Aorta (tissue), 5 donors: ENCODE data around the gene GRIK4. TPM values are rescaled to one million over a fixed set of nuclear protein-coding genes. Genes with fewer than 3 reads are reported as not detected.

ENCODE experiments used
- ATAC-seq: fragments of 200-7000 bp; cut with Tn5 transposase; one replicate; pipeline ENCODE4 v1.9.1; 2022; ENCODE audit warnings: moderate library complexity; ENCODE audit not compliant: low FRiP score
- DNase-seq, 2 donors: peaks; one replicate each; pipeline ENCODE4 v3.0.0-alpha.2; 2020
- H3K27ac ChIP-seq, 2 donors: one replicate each; pipeline ENCODE4 v1.5.1; 2013; ENCODE audit warnings: low read length in 2 of 2, mild to moderate bottlenecking in 2 of 2, moderate library complexity in 2 of 2, control low read depth in 1 of 2, inconsistent platforms in 1 of 2, low read depth in 1 of 2
- H3K27me3 ChIP-seq, 2 donors: one replicate each; pipeline ENCODE4 v1.6.1; 2013; ENCODE audit warnings: control low read depth in 1 of 2, low read length in 1 of 2, mild to moderate bottlenecking in 1 of 2, moderate library complexity in 1 of 2; ENCODE audit not compliant: insufficient read depth in 2 of 2, control insufficient read depth in 1 of 2
- H3K36me3 ChIP-seq, 2 donors: one replicate each; pipeline ENCODE4 v1.6.1; 2013; ENCODE audit warnings: control low read depth in 1 of 2, low read length in 1 of 2, mild to moderate bottlenecking in 1 of 2; ENCODE audit not compliant: insufficient read depth in 2 of 2, control insufficient read depth in 1 of 2
- H3K4me1 ChIP-seq, 2 donors: one replicate each; pipeline ENCODE4 v1.6.1; 2013; ENCODE audit warnings: low read length in 2 of 2, control low read depth in 1 of 2, mild to moderate bottlenecking in 1 of 2, moderate library complexity in 1 of 2; ENCODE audit not compliant: insufficient read depth in 2 of 2, control insufficient read depth in 1 of 2
- H3K4me3 ChIP-seq, 2 donors: one replicate each; pipeline ENCODE4 v1.5.1; 2013; ENCODE audit warnings: low read length in 2 of 2, control low read depth in 1 of 2, mild to moderate bottlenecking in 1 of 2
- H3K9me3 ChIP-seq: one replicate; pipeline ENCODE4 v1.6.1; 2013; ENCODE audit warnings: mild to moderate bottlenecking, low read length; ENCODE audit not compliant: control insufficient read depth
- WGBS, 2 donors: extraction: QIAGEN DNeasy Blood & Tissue Kit; methylation state at CpG; one replicate each; pipeline ENCODE4 v1.1.7; 2013; 5-methylcytosine and 5-hydroxymethylcytosine counted together
- intact Hi-C, 2 donors: fragments of 100-400 bp; cut with DNase I; formaldehyde crosslinking; loops; one replicate each; pipeline versions ENCODE4 v1.14.2 to v1.15.0; 2022
- polyA plus RNA-seq, 2 donors: library from polyadenylated mRNA; stranded (reverse); fragments of 200-250 nt; gene quantifications; one replicate each; pipeline ENCODE4 v1.2.3, GENCODE V29; 2013
- total RNA-seq, 2 donors: library from RNA; stranded (reverse); fragmentation: NEBNext Ultra II Directional; extraction: Animal tissue kit (Norgen Biotek cat#: 25700); gene quantifications; one replicate each; pipeline ENCODE4 v1.2.1, GENCODE V29; 2021
- donor health status: healthy with polysubstance abuse.
- donor health status: Bipolar disorder and iron deficiency.
- donor health status: DM: no; HTN: no; CAD: no.
- donor health status: DM: no; HTN: no; CAD: no.
- donor health status: DM: yes; HTN: yes; CAD: no.

Gene GRIK4
- total and polyA plus RNA-seq, 4 donors = not detected

DNA sequence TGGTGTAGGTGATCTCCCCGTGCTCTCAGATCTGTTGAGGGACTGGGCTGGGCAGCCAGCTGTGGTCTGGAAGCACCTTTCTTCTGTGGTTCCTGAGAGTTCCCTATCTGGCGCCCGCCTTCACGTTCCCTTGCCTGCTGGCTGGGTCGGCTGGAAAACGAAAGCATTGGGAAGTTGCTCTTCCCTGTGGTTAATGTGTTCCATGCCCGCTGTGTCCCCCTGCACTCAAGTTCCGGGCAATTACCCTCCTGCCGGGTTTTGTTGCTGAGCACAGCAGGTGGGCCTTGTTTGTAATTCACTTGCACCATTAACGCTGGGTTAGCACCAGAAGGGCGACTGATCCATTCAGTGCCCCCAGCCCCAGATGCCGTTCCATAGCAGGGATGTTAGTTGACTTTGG is 134.1 kb downstream of the GRIK4 start:
- H3K27me3 ChIP-seq = peaks cover 0 to 2% of the 10 kb centered on the region in 2 donors
- WGBS, 2 donors = 14% methylated on average over 12 of the region's 12 CpGs
- DNase-seq = no peak
- no peaks in the 10 kb centered on the region for H3K36me3 ChIP-seq
- H3K4me1 ChIP-seq = no peaks in the 10 kb centered on the region
- no peak overlapping the region for H3K27ac ChIP-seq
- H3K4me3 ChIP-seq = no peak overlapping the region
- no peaks in the 10 kb centered on the region for H3K9me3 ChIP-seq
- no peak for ATAC-seq
- intact Hi-C loops = no loop called here

DNA sequence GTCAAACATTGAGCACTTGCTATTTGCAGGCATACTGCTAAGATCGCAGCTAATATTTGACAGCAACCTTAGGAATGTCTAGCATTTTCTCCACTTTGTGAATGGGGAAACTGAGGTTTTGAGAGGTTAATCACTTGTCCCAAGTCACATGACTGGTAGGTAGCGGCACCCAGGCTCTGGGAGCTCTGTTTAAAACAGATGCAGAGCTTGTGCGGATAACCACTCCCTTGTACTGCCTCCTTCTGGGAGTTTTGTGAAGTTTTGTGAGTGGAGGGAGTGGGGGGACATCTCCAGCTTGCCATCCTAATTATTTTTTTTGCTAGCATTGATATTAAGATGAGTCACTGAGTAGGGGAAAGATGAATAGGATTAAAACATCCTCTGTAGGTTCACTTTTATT is 134.7 kb downstream of the GRIK4 start:
- Histone ChIP-seq H3K4me3 (no peak overlapping the region), H3K4me1 (no peaks in the 10 kb centered on the region), H3K27ac (no peak overlapping the region), H3K36me3 (no peaks in the 10 kb centered on the region), H3K9me3 (no peaks in the 10 kb centered on the region), H3K27me3 (peaks cover 0 to 2% of the 10 kb centered on the region in 2 donors)
- DNase-seq (no peak), ATAC-seq (no peak)
- WGBS, 2 donors = 70 to 73% methylated on average over 3 of the region's 3 CpGs
- intact Hi-C loops = no loop called here

DNA sequence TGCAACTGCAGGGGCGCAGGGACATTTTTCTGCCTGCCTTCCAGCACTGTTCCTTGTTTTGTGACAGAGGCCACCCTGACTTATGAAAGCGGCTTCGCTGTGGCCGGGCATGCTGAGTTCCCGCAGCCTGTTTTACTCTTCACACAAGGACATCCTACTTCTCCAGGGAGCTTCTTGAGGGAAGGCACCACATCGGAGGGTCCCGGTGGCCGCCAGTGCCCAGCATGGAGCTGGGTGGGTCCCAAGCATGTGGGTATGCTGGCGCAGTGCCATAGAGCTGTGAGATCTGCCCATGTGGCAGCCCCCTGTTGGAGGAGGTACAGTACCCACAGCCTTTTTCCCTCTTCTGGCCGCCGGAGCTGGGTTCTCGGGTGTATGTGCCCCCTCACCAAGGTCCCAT is 136.1 kb downstream of the GRIK4 start:
- Histone ChIP-seq H3K27me3 (peaks cover 0 to 2% of the 10 kb centered on the region in 2 donors), H3K27ac (no peak overlapping the region), H3K9me3 (no peaks in the 10 kb centered on the region), H3K4me1 (no peaks in the 10 kb centered on the region), H3K36me3 (no peaks in the 10 kb centered on the region), H3K4me3 (no peak overlapping the region)
- ATAC-seq (no peak), DNase-seq (no peak)
- intact Hi-C loops = no loop called here
- WGBS, 2 donors = 82 to 85% methylated on average over 9 to 12 of the region's 12 CpGs

DNA sequence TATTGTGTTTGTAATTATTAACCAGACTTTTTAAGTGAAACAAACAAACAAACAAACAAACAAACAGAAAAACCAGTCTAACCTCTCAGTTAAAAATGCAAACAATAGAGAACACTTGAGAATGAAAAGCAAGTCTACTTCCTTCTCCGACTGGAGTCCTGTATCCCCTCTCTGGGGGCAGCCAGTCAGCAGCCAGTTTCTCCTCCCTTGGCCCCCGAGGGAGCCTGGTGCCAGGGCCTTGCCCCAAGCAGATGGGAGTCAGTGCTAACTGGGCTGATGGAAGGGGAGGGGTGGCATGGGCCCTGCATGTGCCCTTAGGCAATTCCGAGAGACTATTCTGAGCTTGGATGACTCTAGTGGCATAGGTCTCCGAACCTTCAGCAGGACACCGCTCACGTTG is 137.2 kb downstream of the GRIK4 start:
- H3K27ac ChIP-seq = no peak overlapping the region
- H3K9me3 ChIP-seq = no peaks in the 10 kb centered on the region
- intact Hi-C loops = no loop called here
- H3K36me3 ChIP-seq = no peaks in the 10 kb centered on the region
- peaks cover 0 to 2% of the 10 kb centered on the region in 2 donors for H3K27me3 ChIP-seq
- DNase-seq (no peak), ATAC-seq (no peak)
- 80 to 89% methylated on average over 6 of the region's 6 CpGs for WGBS, 2 donors
- H3K4me3 ChIP-seq = no peak overlapping the region
- no peaks in the 10 kb centered on the region for H3K4me1 ChIP-seq

DNA sequence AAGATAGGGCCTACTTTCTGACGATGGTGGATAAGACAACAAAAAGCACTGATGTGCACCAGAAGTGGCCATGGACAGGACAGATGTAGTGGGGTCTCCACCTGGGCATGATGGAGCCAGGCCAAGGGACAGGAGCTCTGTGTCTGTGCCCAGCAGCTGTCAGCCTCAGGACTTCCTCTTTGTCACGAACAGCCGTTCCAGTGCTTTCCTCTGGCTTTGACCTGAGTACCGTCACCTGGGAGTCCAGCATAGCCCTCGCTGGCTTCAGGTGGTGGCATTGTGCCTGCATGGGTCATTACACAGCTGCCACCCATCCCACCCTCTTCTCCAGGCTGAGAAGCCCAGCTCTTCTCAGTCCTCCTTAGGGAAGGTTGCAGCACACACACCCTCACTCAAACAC is 137.8 kb downstream of the GRIK4 start:
- intact Hi-C loops = no loop called here
- ATAC-seq = no peak
- H3K4me1 ChIP-seq = no peaks in the 10 kb centered on the region

DNA sequence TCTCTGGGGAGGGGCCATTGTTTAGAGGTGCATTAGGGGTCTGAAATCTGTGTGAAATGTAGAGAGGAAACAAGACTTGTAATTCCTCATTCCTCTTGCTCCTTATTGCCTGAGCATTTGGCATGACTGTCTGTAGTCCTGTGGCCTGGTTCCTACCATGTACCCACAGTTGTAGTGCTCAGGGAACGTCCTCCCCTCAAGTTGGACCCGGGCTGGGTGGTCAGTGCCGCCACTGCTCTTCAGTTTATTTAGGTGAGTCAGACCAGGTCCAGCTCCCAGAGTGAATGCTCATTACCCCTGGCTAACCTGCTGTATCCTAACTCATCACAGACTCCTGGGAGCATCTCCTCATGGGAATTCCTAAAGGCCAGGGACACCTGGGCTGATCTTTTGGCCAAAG is 139.8 kb downstream of the GRIK4 start:
- Histone ChIP-seq H3K4me1 (no peaks in the 10 kb centered on the region), H3K27me3 (no peaks in the 10 kb centered on the region), H3K4me3 (no peak overlapping the region), H3K36me3 (no peaks in the 10 kb centered on the region), H3K9me3 (no peaks in the 10 kb centered on the region), H3K27ac (no peak overlapping the region)
- DNase-seq = no peak
- no peak for ATAC-seq
- 72 to 79% methylated on average over 3 of the region's 3 CpGs for WGBS, 2 donors
- intact Hi-C loops = no loop called here

More for the DNA sequence above, 137.8 kb downstream of the GRIK4 start:
- whole genome bisulfite sequencing, 2 donors = 63 to 67% methylated on average over 5 of the region's 5 CpGs
- Histone ChIP-seq H3K9me3 (no peaks in the 10 kb centered on the region), H3K27ac (no peak overlapping the region), H3K36me3 (no peaks in the 10 kb centered on the region), H3K4me3 (no peak overlapping the region), H3K27me3 (peaks cover 0 to 2% of the 10 kb centered on the region in 2 donors)
- DNase-seq = no peak

DNA sequence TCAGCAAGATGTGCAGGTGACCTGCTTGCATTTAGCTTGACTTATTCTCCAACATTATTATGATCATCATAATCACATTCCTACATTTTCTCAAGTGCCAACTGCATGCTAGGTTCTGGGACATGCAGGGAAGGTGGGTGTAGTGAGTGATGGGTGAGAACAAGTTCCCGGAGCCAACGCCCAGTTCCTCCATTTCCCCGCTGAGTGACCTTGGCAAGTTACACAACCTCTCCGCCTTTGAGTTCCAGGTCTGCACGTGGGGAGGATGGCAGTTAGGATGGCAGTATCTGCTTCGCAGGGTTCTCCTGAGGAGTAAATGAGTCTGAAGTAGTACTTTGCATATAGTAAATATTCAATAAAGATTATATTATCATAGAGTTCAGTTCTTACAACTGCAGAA is 140.3 kb downstream of the GRIK4 start:
- Histone ChIP-seq H3K4me3 (no peak overlapping the region), H3K9me3 (no peaks in the 10 kb centered on the region), H3K4me1 (no peaks in the 10 kb centered on the region), H3K27me3 (no peaks in the 10 kb centered on the region), H3K27ac (no peak overlapping the region), H3K36me3 (no peaks in the 10 kb centered on the region)
- no peak for ATAC-seq
- DNase-seq = no peak
- WGBS, 2 donors = 86 to 89% methylated on average over 6 of the region's 6 CpGs
- intact Hi-C loops = no loop called here

DNA sequence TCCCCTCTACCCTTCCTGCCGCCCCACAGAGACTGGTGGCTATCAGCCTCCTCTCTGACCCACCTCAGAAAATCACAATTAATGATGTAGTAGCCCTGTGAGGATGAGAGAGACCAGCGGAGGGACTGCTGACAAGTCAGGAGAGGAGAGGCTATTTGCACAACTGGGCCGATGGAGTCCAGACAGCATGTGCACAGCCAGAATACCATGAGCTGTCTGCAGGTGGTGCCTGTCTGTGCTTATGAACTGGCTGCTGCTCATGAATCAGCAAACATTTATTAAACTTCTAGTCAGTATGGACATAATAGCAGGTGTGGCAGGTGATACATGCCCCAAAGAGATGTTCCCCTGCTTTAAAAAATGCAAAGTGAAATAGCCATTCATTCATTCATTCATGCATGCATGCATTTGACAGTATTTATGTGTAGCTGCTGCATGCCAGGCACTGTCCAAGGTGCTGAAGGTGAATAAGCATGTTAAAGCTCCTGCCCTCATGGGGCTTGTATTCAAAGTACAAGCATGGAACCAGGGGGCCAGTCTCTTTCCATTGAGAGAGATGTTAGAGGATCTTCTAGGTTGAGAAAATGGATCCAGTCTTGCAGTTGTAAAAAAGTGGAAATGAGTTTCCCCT is 141.3 kb downstream of the GRIK4 start:
- Histone ChIP-seq H3K4me3 (no peak overlapping the region), H3K4me1 (no peaks in the 10 kb centered on the region), H3K27ac (no peak overlapping the region), H3K36me3 (no peaks in the 10 kb centered on the region), H3K9me3 (no peaks in the 10 kb centered on the region), H3K27me3 (no peaks in the 10 kb centered on the region)
- ATAC-seq = no peak
- WGBS, 2 donors = 73 to 83% methylated on average over 3 of the region's 3 CpGs
- no peak for DNase-seq
- intact Hi-C loops = no loop called here

DNA sequence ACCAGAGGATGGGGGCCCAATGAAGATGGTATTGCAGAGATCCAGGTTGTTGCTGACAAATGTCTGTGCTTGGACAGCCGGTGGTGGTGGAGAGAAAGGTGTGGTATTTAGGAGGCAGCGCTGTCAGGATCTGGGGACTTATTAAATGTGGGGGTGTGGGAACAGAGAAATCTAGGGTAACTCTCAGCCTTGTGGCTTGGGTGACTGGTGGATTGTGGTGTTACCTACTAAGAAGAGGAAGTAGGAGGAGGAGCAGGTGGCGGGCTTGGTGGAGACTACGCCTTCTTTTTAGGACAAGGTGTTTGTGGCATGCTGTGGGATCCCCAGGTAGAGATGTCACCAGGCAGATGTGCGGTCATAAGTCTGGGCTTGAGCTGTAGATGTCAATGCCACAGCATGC is 144.0 kb downstream of the GRIK4 start:
- no peak for ATAC-seq

More for the DNA sequence above, 144.0 kb downstream of the GRIK4 start:
- no peaks in the 10 kb centered on the region for H3K27me3 ChIP-seq
- no peaks in the 10 kb centered on the region for H3K4me1 ChIP-seq
- no peak for DNase-seq
- WGBS, 2 donors = 92 to 93% methylated on average over 5 of the region's 5 CpGs
- no peak overlapping the region for H3K4me3 ChIP-seq
- intact Hi-C loops = no loop called here
- no peaks in the 10 kb centered on the region for H3K36me3 ChIP-seq
- no peak overlapping the region for H3K27ac ChIP-seq
- no peaks in the 10 kb centered on the region for H3K9me3 ChIP-seq
